Fibroblast of skin of right biceps (primary cell): Measurements from ENCODE around the gene APEX1.
"Not testable (repeated sequence)": the region's sequence is repeated elsewhere in the genome, so short reads cannot be mapped to it uniquely, and the experiment has no call there.

Experiments
- DNase-seq: peaks from one replicate; pipeline ENCODE4 v3.0.0-alpha.2; 2013

APEX1 gene

DNA sequence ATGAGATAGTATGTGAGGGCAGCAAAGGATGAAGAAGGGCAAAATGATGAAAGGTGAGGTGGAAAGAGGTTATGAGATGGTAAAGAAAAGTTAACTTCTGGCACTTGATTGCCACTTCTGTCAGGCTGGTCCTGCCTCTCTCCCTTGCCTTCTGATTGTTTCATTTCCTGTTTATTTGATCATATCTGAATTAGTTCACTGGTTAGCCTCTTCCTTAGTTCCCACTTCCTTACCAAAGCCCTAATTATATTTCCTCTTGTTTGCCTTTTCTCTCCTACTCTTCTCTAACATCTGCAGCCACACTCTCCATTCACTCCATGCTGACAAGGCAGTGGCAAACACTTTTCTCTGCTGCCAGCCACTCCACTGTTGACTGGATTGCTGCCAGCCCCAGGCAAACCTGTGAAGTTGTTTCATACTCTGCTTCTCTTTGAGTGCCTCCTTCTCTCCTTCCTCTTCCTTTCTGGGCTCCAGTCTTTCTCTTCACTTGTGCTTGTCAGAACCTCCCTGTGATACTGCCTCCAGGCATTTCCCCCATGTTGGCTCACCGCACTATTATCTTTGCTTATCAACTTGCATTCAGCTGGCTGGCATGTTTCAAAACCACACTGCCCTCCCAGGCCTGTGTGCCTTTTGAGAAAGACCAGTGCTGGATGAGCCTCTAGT is 22.3 kb downstream of the APEX1 start:
- no peak for DNase-seq

GRCh38 chr14:20478894-20479293 is 23.9 kb downstream of the APEX1 start:
- no peak for DNase-seq

GRCh38 chr14:20482382-20482781 is 27.4 kb downstream of the APEX1 start:
- no peak for DNase-seq

GRCh38 chr14:20485900-20486299 is 30.9 kb downstream of the APEX1 start:
- no peak for DNase-seq

GRCh38 chr14:20486684-20487395 is 31.8 kb downstream of the APEX1 start:
- no peak for DNase-seq

DNA sequence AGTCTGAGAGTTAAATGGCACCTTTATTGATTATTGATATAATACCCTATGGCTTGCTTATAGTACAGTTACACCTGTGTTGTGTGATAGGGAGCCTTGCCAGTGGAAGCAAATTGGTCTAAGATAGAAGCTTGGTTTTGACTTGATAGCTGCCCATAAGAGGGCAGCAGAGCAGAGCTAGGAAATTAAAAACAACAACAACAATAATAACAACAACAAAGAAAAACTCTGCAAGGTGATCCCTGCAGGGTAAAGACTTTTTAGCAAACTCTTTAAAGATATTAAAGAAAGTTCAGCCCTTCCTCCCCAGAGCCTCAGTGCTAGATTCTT is 32.3 kb downstream of the APEX1 start:
- DNase-seq: no peak

GRCh38 chr14:20489093-20489994 is 34.3 kb downstream of the APEX1 start:
- peak; percentile 12 for DNase-seq

- no peak for DNase-seq
Observed at GRCh38 chr14:20490563-20490962, 35.5 kb downstream of the APEX1 start.

DNA sequence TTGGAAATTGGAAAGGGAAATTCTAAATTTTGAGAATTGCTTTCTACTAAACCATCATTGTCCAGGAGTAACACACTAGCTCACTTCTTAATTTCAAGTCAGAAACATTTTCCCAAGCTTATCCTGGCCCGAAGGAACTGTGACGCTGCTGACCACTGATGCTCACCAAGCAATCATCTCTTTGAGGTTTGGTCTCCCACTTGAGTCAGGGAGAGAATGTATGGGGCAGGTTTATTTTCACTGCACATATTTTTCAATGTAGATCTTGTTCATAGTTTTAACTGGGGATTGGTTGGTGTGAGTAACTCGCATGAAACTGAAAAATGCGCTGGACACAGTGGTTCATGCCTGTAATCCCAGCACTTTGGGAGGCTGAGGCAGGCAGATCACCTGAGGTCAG is 37.5 kb downstream of the APEX1 start:
- DNase-seq: no peak

DNA sequence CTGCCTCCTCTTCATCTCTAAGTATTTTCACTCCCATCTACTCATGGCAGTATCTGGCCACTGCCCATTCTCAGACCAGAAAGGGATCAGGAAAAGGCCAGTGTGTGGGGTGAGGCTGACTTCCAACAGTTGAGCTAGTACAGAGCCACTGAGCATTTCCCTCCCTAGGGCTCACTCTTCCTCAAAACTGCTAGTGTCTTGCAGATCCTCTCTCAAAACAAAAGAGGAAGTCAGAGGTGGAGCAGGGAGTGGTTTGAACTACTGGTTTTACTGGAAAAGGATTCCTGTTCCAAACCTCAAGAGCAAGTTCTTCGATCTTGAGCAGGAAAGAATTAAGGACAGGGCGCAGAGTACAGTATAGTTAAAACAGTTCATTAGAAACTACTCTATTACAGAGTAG is 38.6 kb downstream of the APEX1 start:
- no peak for DNase-seq

DNA sequence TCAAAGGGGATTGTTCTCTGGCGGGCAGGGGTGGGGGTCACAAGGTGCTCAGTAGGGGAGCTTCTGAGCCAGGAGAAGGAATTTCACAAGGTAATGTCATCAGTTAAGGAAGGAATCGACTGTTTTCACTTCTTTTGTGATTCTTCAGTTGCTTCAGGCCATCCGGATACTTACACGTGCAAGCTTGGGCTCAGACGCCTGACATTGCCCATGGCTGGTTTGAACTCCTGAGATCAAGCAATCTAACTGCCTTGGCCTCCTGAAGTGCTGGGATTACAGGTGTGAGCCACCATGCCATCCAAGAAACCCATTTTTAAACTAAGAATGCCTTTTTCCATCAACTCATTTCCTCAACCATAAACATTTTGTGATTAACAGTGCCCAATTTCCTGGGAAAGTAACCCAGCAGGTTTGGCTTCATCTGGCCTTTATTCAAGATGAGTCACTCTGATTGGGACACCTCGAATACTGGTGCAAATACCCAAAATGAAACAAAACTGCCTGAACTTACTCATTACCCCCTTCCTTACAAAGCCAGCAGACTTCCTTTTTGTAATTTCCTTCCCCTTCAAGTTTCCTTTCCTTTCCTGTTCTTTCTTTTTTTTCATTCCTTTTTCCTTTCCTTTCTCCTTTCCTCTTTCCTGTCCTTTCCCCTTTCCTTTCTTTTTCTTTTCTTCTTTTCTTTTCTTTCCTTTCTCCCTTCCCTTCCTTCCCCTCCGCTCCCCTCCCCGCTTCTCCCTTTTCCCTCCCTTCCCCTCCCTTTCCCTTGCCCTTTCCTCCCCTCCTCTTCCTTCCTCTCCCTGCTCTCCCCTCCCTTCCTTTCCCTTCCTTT is 40.1 kb downstream of the APEX1 start:
- peak; percentile 9 for DNase-seq

GRCh38 chr14:20498622-20499021 is 43.6 kb downstream of the APEX1 start:
- DNase-seq: no peak

DNA sequence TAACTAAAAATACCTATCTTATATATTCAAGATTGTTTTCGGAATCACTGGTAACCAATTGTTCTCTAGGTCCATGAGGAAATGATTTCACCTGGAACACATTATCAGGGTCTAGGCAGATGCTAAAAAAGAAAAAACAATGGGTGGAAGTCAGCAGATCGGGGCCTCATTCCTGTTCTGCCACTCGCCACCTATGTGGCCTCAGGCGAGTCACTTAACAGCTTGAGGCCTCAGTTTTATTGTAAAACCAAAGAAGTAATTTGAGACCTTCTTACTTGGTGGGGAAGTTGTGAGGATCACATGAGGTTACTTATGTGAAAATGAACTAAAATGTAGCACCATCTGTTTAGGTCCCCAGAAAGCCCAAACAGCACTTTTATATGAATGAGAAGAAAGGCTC is 44.1 kb downstream of the APEX1 start:
- DNase-seq: no peak

GRCh38 chr14:20499881-20500280 is 44.9 kb downstream of the APEX1 start:
- no peak for DNase-seq

DNA sequence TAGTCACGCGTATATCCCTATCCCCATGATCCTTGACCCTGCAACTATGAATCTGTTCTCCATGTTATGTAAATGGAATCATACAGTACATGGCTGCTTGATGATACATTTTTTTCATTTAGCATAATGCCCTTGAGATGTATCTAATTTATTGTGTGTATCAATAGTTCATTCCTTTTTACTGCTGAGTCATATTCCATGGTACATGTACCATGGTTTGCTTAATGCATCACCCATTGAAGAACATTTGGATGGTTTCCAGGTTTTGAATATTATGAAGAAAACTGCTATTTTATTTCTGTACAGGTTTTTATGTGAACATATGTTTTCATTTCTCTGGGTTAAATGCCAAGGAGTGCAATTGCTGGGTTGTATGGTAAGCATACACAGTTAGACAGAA is 46.3 kb downstream of the APEX1 start:
- DNase-seq: peak; percentile 29

GRCh38 chr14:20503898-20504297 is 48.9 kb downstream of the APEX1 start:
- DNase-seq: no peak

DNA sequence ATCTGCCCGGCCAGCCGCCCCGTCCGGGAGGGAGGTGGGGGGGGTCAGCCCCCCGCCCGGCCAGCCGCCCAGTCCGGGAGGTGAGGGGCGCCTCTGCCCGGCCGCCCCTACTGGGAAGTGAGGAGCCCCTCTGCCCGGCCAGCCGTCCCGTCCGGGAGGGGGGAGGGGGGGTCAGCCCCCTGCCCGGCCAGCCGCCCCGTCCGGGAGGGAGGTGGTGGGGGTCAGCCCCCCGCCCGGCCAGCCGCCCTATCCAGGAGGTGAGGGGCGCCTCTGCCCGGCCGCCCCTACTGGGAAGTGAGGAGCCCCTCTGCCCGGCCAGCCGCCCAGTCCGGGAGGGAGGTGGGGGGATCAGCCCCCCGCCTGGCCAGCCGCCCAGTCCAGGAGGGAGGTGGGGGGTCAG is 51.2 kb downstream of the APEX1 start:
- not testable (repeated sequence) for DNase-seq

GRCh38 chr14:20506752-20507151 is 51.7 kb downstream of the APEX1 start:
- not testable (repeated sequence) for DNase-seq
